Activated CD4-positive, alpha-beta T cell treated with anti-CD3 and anti-CD28 coated beads for 24 hours (primary cell): ENCODE results near the gene ABI2.
"Not testable (repeated sequence)": the region's sequence is repeated elsewhere in the genome, so short reads cannot be mapped to it uniquely, and the experiment has no call there.

Experiments
- DNase-seq, 2 donors: peaks; one replicate each; pipeline ENCODE4 v3.0.0-alpha.2; 2020; ENCODE audit warnings: low read depth in 2 of 2

Gene ABI2

GRCh38 chr2:203327901-203328759 lies at the start of gene ABI2:
ABI2 (plus strand) TSS chr2:203328394; CDS start chr2:203328515, 121 bp downstream.
- DNase-seq = peak; percentile 51 to 63

- no peak for DNase-seq
Measured at GRCh38 chr2:203279288-203279687, 48.9 kb upstream of the ABI2 start.

GRCh38 chr2:203280428-203281064 lies 47.6 kb upstream of the ABI2 start:
- DNase-seq = no peak

GRCh38 chr2:203282101-203282500 lies 46.1 kb upstream of the ABI2 start:
- DNase-seq = no peak

- DNase-seq = no peak
Measured at GRCh38 chr2:203286532-203286931, 41.7 kb upstream of the ABI2 start.

- DNase-seq = no peak
Measured at GRCh38 chr2:203301667-203302066, 26.5 kb upstream of the ABI2 start.

GRCh38 chr2:203302586-203302985 lies 25.6 kb upstream of the ABI2 start:
- not testable (repeated sequence) for DNase-seq

GRCh38 chr2:203310688-203311436 lies 17.3 kb upstream of the ABI2 start:
- no peak for DNase-seq

GRCh38 chr2:203326356-203326755 lies 1.8 kb upstream of the ABI2 start:
- no peak for DNase-seq

- DNase-seq = no peak
Measured at GRCh38 chr2:203327582-203327900, 653 bp upstream of the ABI2 start.

GRCh38 chr2:203328760-203329540 lies 756 bp downstream of the ABI2 start:
- peak; percentile 19 to 41 for DNase-seq

- no peak for DNase-seq
Measured at GRCh38 chr2:203330434-203330833, 2.2 kb downstream of the ABI2 start.

GRCh38 chr2:203338322-203338721 lies 10.1 kb downstream of the ABI2 start:
- no peak for DNase-seq

- DNase-seq = no peak
Measured at GRCh38 chr2:203340791-203341487, 12.7 kb downstream of the ABI2 start.

GRCh38 chr2:203341741-203342310 lies 13.6 kb downstream of the ABI2 start:
- DNase-seq = no peak

GRCh38 chr2:203342374-203342773 lies 14.2 kb downstream of the ABI2 start:
- not testable (repeated sequence) for DNase-seq

GRCh38 chr2:203344667-203345066 lies 16.5 kb downstream of the ABI2 start:
- DNase-seq = no peak

- no peak for DNase-seq
Measured at GRCh38 chr2:203346612-203347011, 18.4 kb downstream of the ABI2 start.

- no peak for DNase-seq
Measured at GRCh38 chr2:203347375-203347774, 19.2 kb downstream of the ABI2 start.

GRCh38 chr2:203352604-203353255 lies 24.5 kb downstream of the ABI2 start:
- DNase-seq = no peak
